ENCODE results near the gene AMBN. TPM values are rescaled to one million over a fixed set of nuclear protein-coding genes. Genes with fewer than 3 reads are reported as not detected.

Gene AMBN
- total RNA-seq, 1 experiment from 2014 or later = not detected

- Histone ChIP-seq H3K27ac (ENCODE audit: low read depth, low read length) (no peak overlapping the region), H4K20me1 (ENCODE audit: insufficient read depth) (no peaks in the 10 kb centered on the region), H3K36me3 (ENCODE audit: control insufficient read depth in 1 of 2, insufficient read depth in 2 of 2, low read length in 2 of 2) (no peaks in the 10 kb centered on the region; a peak in 1 of 4 replicates), H3K4me3 (replicated peaks in 1 of 2; ENCODE audit: low read depth in 1 of 2, low read length in 2 of 2) (no peak overlapping the region), H3K79me2 (ENCODE audit: insufficient read depth, low read length) (no peaks in the 10 kb centered on the region), H3K9ac (ENCODE audit: low read length) (no peak overlapping the region), H3K4me2 (ENCODE audit: low read length) (no peak overlapping the region), H3K27me3 (ENCODE audit: insufficient read depth, low read length) (no peaks in the 10 kb centered on the region), H3K9me3 (ENCODE audit: control insufficient read depth in 1 of 2, insufficient read depth in 1 of 2, low read depth in 1 of 2, low read length in 2 of 2) (no peaks in the 10 kb centered on the region), H3K9me2 (ENCODE audit: insufficient read depth) (no peaks in the 10 kb centered on the region), H2AFZ (ENCODE audit: low read depth, low read length, poor library complexity, severe bottlenecking) (no peak overlapping the region), H3K4me1 (ENCODE audit: control insufficient read depth in 1 of 2, insufficient read depth in 2 of 2, low read length in 2 of 2) (no peaks in the 10 kb centered on the region)
- ChIA-PET RAD21 (ENCODE audit: low non-redundant PET in 1 of 2, low total read pairs in 2 of 2, uncharacterized antibody in 2 of 2, unreplicated experiment in 2 of 2) (no interaction called here), CTCF (no interaction called here), POLR2A (no interaction called here)
- BruUV-seq (replicated peaks) = no TSS peak
- DNase-seq (ENCODE audit: low read depth, low spot score) (no peak), ATAC-seq (no peak)
- TF ChIP-seq CBX3 (IDR thresholded peaks at IDR 0.05; ENCODE audit: low read depth) (no peak), CTCF (IDR thresholded peaks at IDR 0.05 in 2 of 3, conservative IDR thresholded peaks at IDR 0.05 in 1 of 3; ENCODE audit: borderline replicate concordance in 1 of 3, insufficient read depth in 1 of 3, low read depth in 2 of 3, low read length in 2 of 3) (no peak), CEBPB (IDR thresholded peaks at IDR 0.05; ENCODE audit: low read depth) (no peak), FOSL1 (IDR thresholded peaks at IDR 0.05; ENCODE audit: low read depth) (no peak), ELF1 (IDR thresholded peaks at IDR 0.05; ENCODE audit: borderline replicate concordance, low read depth) (no peak), REST (IDR thresholded peaks at IDR 0.05; ENCODE audit: low read depth) (no peak), EZH2phosphoT487 (IDR thresholded peaks at IDR 0.05; ENCODE audit: borderline replicate concordance) (no peak), POLR2A (IDR thresholded peaks at IDR 0.05; ENCODE audit: borderline replicate concordance, extremely low read depth, insufficient read depth, insufficient read length) (no peak), TCF7L2 (IDR thresholded peaks at IDR 0.05; ENCODE audit: borderline replicate concordance, extremely low read depth, insufficient read depth, insufficient read length) (no peak), SP1 (IDR thresholded peaks at IDR 0.05; ENCODE audit: low read depth) (no peak), EZH2 (IDR thresholded peaks at IDR 0.05) (no peak), SIN3A (IDR thresholded peaks at IDR 0.05; ENCODE audit: low read depth) (no peak)
- TF ChIP-seq, protein P1, sequence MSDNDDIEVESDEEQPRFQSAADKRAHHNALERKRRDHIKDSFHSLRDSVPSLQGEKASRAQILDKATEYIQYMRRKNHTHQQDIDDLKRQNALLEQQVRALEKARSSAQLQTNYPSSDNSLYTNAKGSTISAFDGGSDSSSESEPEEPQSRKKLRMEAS (IDR thresholded peaks at IDR 0.05) = no peak
- TF ChIP-seq, protein P2, sequence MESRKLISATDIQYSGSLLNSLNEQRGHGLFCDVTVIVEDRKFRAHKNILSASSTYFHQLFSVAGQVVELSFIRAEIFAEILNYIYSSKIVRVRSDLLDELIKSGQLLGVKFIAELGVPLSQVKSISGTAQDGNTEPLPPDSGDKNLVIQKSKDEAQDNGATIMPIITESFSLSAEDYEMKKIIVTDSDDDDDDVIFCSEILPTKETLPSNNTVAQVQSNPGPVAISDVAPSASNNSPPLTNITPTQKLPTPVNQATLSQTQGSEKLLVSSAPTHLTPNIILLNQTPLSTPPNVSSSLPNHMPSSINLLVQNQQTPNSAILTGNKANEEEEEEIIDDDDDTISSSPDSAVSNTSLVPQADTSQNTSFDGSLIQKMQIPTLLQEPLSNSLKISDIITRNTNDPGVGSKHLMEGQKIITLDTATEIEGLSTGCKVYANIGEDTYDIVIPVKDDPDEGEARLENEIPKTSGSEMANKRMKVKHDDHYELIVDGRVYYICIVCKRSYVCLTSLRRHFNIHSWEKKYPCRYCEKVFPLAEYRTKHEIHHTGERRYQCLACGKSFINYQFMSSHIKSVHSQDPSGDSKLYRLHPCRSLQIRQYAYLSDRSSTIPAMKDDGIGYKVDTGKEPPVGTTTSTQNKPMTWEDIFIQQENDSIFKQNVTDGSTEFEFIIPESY (IDR thresholded peaks at IDR 0.05; ENCODE audit: extremely low read depth, insufficient replicate concordance, low read length) = no peak
- intact Hi-C loops (cut with micrococcal nuclease) = no loop called here
Observed at GRCh38 chr4:70619288-70619687, 27.2 kb downstream of the AMBN start.
